IPS-NIHi11 (cell line): ENCODE measurements around the gene ZMYND11.
A peak's percentile ranks its signal among the peaks of the same experiment; 100 is the strongest.

Experiments
- DNase-seq: peaks from one replicate; pipeline ENCODE4 v3.0.0; 2012; ENCODE audit warnings: mixed read lengths, low spot score

ZMYND11 gene

GRCh38 chr10:135132-135600 is at the start of gene ZMYND11:
TSS of gene ZMYND11 (plus strand) at chr10:135455. CDS start at chr10:180013, 44,558 bp downstream.
- DNase-seq, result peak; percentile 85

DNA sequence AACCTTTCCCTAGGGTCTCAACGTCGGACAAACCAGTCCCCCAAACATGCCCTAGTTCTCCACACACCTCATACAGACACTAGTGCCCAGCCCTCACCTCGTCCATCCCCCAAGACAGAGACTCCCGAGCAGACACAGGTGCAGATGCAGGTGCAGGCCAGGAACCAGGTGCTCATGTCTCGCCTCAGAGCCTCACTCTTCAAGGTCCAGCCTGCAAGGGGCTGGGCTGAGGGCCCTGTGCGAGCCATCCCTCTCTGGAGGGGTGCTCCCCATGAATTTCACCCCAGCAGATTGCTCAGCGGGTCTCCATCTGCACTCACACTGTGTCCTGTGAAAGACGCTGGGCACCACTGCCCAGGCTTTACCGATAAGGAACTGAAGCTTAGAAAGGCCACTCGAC is 49.2 kb upstream of the ZMYND11 start:
- no peak for DNase-seq

DNA sequence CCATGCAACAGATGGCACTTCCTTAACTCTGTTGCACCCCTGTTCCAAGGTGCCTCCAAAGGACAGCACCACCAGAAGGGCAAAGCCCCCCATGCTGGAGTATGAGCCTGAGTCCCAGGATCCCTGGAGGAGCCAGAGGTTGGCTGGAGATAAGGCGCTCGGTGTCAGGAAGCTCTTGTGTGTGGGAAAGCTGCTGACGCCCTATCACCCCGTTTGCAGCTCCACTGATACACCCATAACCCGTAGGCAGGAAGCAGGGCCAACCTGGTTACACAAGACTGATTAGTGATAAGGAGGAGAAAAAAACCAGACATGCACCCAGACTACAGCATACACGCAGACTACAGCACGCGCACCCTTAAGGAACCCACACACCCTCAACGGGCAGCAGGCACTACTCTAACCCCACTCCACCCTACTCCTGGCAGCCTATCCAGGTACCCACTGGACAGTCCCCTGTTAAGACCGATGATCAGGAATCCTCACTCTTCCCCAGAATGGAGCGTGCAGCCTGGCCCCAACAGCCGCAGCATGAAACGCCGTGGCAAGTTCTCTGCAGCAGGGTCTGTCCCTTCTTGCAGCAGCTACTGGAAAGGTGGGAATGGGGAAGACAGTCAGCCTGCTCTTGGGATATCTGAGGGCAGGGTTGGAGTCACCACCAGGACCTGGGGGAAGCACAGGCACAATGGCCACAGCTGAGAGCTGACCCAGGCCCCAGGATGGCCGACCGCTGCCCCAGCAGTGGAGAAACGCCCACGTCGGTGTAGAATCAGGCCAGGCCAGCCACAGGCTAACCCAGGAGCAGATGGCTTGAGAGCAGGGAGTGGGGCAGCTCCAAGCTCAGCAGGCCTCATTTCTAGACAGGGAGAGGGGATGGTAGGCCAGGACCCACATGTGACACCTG is 47.8 kb upstream of the ZMYND11 start:
- DNase-seq, result no peak

GRCh38 chr10:88253-88652 is 47.0 kb upstream of the ZMYND11 start:
- no peak for DNase-seq

- no peak for DNase-seq
These were observed 46.0 kb upstream of the ZMYND11 start for GRCh38 chr10:89248-89647.

GRCh38 chr10:90161-90560 is 45.1 kb upstream of the ZMYND11 start:
- no peak for DNase-seq

- no peak for DNase-seq
These were observed 43.9 kb upstream of the ZMYND11 start for GRCh38 chr10:91313-91712.

DNA sequence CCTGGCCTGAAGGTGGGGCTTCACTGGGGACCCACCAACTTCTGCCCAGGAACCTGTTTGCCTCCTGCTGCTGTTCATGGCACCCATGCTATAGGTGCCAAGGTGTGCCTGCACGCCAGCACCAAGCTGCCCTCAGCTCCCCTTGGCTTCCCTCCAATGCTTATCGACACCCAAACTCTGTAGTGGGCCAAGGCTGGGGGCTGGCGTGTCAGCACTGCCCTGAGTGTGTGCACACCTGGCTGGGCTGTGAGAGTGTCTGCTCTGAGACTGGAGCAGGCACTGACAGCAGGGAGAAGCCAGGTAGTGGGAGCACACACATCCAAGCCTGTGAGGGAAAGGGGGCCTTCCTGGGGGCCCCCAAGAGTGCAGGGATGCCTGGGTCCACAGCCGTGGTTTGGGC is 43.1 kb upstream of the ZMYND11 start:
- no peak for DNase-seq

GRCh38 chr10:92846-93245 is 42.4 kb upstream of the ZMYND11 start:
- DNase-seq, result no peak

- no peak for DNase-seq
These were observed 40.6 kb upstream of the ZMYND11 start for GRCh38 chr10:94613-95012.

GRCh38 chr10:95356-96115 is 39.7 kb upstream of the ZMYND11 start:
- no peak for DNase-seq

DNA sequence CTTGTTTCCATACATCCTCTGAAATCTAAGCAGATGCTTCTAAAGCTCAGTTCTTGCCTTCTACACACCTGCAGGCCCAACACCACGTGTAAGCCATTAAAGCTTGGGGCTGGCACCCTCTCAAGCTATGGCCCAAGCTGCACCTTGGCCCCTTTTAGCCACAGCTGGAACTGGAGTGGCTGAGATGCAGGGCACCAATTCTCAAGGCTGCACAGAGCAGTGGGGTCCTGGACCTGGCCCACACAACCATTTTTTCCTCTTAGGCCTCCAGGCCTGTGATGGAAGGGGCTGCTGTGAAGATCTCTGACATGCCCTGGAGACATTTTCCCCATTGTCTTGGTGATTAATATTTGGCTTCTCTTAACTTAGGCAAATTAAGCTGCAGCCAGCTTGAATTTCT is 38.8 kb upstream of the ZMYND11 start:
- no peak for DNase-seq

DNA sequence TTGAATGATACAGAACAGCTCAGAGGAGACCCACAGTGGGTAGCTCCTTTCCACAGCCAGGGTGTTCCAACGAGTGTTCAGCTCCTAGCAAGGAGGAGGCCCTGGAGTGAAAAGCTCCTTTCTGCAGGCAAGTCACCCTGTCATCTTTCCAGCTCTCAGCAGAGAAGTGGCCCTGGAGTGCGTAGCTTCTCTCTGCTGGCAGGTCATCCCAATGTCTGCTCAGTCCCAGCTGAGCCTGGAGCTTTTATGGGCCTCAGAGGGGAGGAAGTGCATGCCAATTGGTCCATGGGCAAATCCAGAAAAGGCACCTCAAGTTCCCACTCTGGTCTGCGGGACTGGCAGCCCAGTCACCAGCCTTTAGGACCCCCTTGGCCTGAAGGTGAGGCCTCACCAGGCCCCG is 30.8 kb upstream of the ZMYND11 start:
- no peak for DNase-seq

- no peak for DNase-seq
These were observed 30.2 kb upstream of the ZMYND11 start for GRCh38 chr10:104862-105565.

DNA sequence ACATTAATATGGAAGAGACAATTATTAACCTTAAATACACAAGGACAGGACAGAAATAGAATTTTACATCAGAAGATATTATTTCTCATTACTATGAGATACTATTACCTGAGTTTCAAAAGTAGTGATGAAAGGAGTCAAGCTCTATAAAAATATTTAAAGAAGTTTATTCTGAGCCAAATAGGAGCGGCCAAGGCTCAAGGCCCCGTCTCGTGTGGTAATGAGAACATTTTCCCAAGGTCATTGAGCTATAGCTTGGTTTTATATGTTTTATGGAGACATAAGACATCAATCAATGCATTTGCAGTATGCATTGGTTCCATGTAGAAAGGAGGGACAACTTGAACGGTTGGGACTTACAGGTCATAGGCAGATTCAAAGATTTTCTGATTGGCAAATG is 29.4 kb upstream of the ZMYND11 start:
- no peak for DNase-seq

DNA sequence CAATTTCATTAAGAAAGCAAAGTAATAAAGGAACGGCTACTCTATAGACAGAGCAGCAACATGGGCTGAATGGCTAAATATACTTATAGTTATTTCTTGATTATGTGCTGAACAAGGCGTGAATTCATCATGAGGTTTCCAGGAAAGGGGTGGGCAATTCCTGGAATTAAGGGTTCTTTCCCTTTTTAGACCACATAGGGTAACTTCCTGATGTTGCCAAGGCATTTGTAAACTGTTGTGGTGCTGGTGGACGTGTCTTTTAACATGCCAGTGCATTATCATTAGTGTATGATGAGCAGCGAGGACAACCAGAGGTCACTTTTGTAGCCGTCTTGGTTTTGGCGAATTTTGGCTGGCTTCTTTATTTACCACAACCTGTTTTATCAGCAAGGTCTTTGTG is 28.5 kb upstream of the ZMYND11 start:
- no peak for DNase-seq

GRCh38 chr10:112246-112645 is 23.0 kb upstream of the ZMYND11 start:
- no peak for DNase-seq

DNA sequence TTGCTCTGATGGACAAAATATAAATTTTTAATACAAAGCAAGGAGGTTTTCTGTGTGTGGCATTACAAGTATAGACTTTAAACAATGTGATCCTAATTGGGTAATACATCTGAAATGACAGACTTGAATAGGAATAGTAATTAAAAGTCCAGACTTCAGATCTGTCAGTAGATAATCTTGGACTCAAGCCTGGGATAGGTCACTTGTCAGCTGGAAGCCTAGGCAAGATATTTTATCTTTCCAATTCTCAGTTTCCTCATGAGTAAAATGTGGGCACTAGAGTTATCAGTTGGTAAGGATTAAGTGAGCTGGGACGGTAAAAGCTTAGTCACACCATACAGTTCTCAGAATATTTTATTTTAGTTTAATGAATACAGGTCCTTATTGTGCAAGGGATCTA is 10.4 kb upstream of the ZMYND11 start:
- no peak for DNase-seq

DNA sequence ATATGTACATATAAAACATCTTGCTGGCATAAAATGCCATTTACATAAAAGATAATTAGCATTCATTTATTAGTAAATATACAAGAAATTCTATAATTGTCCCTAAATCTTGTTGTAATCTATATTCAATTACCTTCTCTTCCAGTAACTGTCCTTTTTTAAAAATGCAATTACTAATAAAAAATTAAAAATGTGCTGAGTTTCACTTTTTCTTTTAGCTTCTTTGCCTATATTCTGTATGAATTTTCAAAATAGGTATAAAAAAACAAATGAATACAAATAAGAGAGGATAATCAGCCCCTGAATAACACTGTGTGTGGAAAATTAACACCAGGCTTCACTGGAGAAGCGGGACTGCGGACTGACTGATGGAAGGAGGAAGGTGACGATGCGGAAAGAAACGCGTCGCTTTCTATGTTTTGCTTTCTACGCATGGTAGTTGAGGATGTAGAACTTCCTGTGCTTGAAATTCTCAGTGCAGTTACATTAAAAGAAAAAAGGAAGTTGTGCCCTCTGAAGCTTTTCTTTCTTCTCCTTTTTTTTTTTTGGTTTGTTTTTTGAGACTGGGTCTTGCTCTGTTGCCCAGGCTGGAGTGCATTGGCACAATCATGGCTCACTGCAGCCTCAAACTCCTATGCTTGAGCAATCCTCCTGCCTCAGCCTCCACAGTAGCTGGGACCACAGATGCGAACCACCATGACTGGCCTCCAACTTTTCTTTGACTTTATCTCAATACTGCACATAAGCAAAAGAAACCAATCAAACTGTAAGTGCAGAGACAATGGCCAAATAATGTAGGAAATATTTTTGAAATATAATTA is 7.4 kb upstream of the ZMYND11 start:
- no peak for DNase-seq

DNA sequence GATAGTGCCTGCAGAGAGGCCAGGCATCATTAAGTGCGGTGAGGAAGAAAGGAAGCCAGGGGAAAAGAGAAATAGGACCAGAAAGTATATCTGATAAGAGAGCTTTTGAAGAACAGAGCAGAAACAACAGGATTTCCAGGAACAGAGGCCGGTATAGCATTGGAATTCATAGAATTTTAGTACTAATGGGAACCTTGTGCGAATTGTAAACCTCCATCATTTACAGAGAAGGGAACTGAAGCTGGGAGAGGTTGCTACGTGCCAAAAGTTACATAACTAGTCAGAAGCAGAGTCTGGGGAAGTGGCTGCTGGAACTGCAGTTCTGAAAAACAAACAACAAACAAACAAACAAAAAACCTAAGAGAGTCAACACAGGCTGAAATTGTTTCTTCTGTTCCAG is 5.4 kb upstream of the ZMYND11 start:
- no peak for DNase-seq
